ENCODE data around the gene TMEM245.

- TF ChIP-seq CTCF (IDR thresholded peaks at IDR 0.05) (no peak), POLR2A (IDR thresholded peaks at IDR 0.05) (no peak)
Observed at GRCh38 chr9:109092587-109092986, 27.2 kb downstream of the TMEM245 start.
